K562 (cell line): ENCODE results near the gene ASB18.

ENCODE experiments used
- ETS2 ChIP-seq: IDR thresholded peaks from 2 replicates; pipeline ENCODE4 v1.6.1; 2016; ENCODE audit warnings: borderline replicate concordance, missing genetic modification characterization, mild to moderate bottlenecking, moderate library complexity, missing compliant biosample characterization; ENCODE audit not compliant: poor library complexity, severe bottlenecking
- KDM4B ChIP-seq, 2 experiments: fragments of 450-650 bp in 1 of 2; sonication (generic) in 1 of 2; IDR thresholded peaks; 2 replicates each; pipeline ENCODE4 v1.6.1; 2016 to 2017; ENCODE audit warnings: borderline replicate concordance in 2 of 2, antibody characterized with exemption in 1 of 2, low read depth in 1 of 2, mild to moderate bottlenecking in 1 of 2
- MAZ ChIP-seq, 2 experiments: fragments of 450-650 bp in 1 of 2; sonication (generic) in 1 of 2; formaldehyde crosslinking; IDR thresholded peaks in 1 of 2; conservative IDR thresholded peaks in 1 of 2; 2 replicates each; pipeline versions ENCODE4 v1.4.0 to v1.5.0; 2020; ENCODE audit warnings: mild to moderate bottlenecking in 1 of 2, missing genetic modification reagents in 1 of 2
- MEIS2 ChIP-seq: fragments of 450-650 bp; IDR thresholded peaks from 2 replicates; pipeline ENCODE4 v1.6.1; 2014; ENCODE audit warnings: mild to moderate bottlenecking; ENCODE audit not compliant: partially characterized antibody
- POLR2A ChIP-seq: fragments of 450-650 bp; conservative IDR thresholded peaks from 2 replicates; pipeline ENCODE4 v1.6.1; 2016
- RBBP5 ChIP-seq: fragments of 200-600 bp; sonication (generic); IDR thresholded peaks from 2 replicates; pipeline ENCODE4 v1.6.1; 2012; ENCODE audit warnings: borderline replicate concordance, mild to moderate bottlenecking, low read length, control low read depth, inconsistent platforms; ENCODE audit not compliant: insufficient read depth, poor library complexity, severe bottlenecking
- SMAD1 ChIP-seq: fragments of 150-350 bp; IDR thresholded peaks from 2 replicates; pipeline ENCODE4 v1.6.1; 2014; ENCODE audit warnings: low read length, low read depth; ENCODE audit not compliant: partially characterized antibody
- TARDBP ChIP-seq: fragments of 450-650 bp; IDR thresholded peaks from 2 replicates; pipeline ENCODE4 v1.6.1; 2016
- YBX1 ChIP-seq: fragments of 450-650 bp; IDR thresholded peaks from 2 replicates; pipeline ENCODE4 v1.7.1; 2016; ENCODE audit warnings: mild to moderate bottlenecking
- YY1 ChIP-seq, 3 experiments: IDR thresholded peaks; 2 replicates each; pipeline ENCODE4 v1.6.1; 2011; ENCODE audit warnings: low read length in 2 of 3, mild to moderate bottlenecking in 2 of 3, moderate library complexity in 2 of 3, borderline replicate concordance in 1 of 3, control low read depth in 1 of 3, low read depth in 1 of 3; ENCODE audit not compliant: insufficient read depth in 3 of 3, insufficient replicate concordance in 2 of 3, control insufficient read depth in 1 of 3, insufficient read length in 1 of 3; ENCODE audit errors: extremely low read depth in 1 of 3
- TF ChIP-seq, protein P1 (sequence below): fragments of 450-650 bp; formaldehyde crosslinking; IDR thresholded peaks from 2 replicates; pipeline ENCODE4 v1.4.0; 2022; ENCODE audit warnings: missing genetic modification characterization
- TF ChIP-seq, protein P2 (sequence below), 3 experiments: IDR thresholded peaks in 2 of 3; conservative IDR thresholded peaks in 1 of 3; 2 replicates each; pipeline ENCODE4 v1.5.1; 2011 to 2012; ENCODE audit warnings: low read length in 3 of 3, mild to moderate bottlenecking in 3 of 3, control low read depth in 2 of 3, improper control_type of control experiment in 1 of 3, inconsistent platforms in 1 of 3, low read depth in 1 of 3, mixed read lengths in 1 of 3, moderate library complexity in 1 of 3; ENCODE audit not compliant: insufficient read depth in 2 of 3
- TF ChIP-seq, protein P3 (sequence below): fragments of 450-650 bp; IDR thresholded peaks from one replicate; pipeline ENCODE4 v1.6.1; 2018; ENCODE audit warnings: mild to moderate bottlenecking, moderate library complexity; ENCODE audit not compliant: partially characterized antibody
- TF ChIP-seq, protein P4 (sequence below): sonication (generic); formaldehyde crosslinking; IDR thresholded peaks from 2 replicates; pipeline ENCODE4 v1.5.0; 2020; ENCODE audit warnings: missing genetic modification reagents

DNA sequence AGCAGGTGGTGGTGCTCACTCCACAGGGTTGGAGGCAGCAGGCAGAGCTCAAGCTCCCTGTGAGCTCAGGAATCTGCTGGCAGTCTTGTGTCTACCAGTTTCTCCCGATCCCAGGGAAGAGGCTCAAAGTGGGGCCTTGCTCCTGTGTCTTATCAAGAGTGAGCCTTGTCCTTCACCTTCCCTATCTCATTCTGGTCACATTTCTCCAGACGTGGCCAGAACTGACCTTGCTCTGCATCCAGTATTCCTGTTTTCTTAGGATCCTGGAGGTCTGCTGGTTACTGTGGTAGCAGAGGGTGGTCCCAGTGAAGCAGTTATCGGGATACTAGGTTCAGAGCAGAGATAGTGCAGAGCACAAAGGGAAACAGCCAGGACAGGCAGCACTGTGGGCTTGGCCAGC lies 47.1 kb upstream of the ASB18 start:
- no peak for TF ChIP-seq ETS2
- no peak for TF ChIP-seq POLR2A
- TF ChIP-seq MAZ (CRISPR knock-in tag; conservative IDR thresholded peaks at IDR 0.05 in 1 of 2, IDR thresholded peaks at IDR 0.05 in 1 of 2): no peak
- TF ChIP-seq KDM4B (IDR thresholded peaks at IDR 0.05; ENCODE audit: borderline replicate concordance in 2 of 2, low read depth in 1 of 2): no peak
- TF ChIP-seq, protein P1, sequence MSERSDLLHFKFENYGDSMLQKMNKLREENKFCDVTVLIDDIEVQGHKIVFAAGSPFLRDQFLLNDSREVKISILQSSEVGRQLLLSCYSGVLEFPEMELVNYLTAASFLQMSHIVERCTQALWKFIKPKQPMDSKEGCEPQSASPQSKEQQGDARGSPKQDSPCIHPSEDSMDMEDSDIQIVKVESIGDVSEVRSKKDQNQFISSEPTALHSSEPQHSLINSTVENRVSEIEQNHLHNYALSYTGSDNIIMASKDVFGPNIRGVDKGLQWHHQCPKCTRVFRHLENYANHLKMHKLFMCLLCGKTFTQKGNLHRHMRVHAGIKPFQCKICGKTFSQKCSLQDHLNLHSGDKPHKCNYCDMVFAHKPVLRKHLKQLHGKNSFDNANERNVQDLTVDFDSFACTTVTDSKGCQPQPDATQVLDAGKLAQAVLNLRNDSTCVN: no peak
- TF ChIP-seq SMAD1: no peak
- TF ChIP-seq, protein P2, sequence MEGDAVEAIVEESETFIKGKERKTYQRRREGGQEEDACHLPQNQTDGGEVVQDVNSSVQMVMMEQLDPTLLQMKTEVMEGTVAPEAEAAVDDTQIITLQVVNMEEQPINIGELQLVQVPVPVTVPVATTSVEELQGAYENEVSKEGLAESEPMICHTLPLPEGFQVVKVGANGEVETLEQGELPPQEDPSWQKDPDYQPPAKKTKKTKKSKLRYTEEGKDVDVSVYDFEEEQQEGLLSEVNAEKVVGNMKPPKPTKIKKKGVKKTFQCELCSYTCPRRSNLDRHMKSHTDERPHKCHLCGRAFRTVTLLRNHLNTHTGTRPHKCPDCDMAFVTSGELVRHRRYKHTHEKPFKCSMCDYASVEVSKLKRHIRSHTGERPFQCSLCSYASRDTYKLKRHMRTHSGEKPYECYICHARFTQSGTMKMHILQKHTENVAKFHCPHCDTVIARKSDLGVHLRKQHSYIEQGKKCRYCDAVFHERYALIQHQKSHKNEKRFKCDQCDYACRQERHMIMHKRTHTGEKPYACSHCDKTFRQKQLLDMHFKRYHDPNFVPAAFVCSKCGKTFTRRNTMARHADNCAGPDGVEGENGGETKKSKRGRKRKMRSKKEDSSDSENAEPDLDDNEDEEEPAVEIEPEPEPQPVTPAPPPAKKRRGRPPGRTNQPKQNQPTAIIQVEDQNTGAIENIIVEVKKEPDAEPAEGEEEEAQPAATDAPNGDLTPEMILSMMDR (IDR thresholded peaks at IDR 0.05 in 2 of 3, conservative IDR thresholded peaks at IDR 0.05 in 1 of 3; ENCODE audit: insufficient read depth in 2 of 3, low read depth in 1 of 3, low read length in 3 of 3): no peak
- TF ChIP-seq, protein P3, sequence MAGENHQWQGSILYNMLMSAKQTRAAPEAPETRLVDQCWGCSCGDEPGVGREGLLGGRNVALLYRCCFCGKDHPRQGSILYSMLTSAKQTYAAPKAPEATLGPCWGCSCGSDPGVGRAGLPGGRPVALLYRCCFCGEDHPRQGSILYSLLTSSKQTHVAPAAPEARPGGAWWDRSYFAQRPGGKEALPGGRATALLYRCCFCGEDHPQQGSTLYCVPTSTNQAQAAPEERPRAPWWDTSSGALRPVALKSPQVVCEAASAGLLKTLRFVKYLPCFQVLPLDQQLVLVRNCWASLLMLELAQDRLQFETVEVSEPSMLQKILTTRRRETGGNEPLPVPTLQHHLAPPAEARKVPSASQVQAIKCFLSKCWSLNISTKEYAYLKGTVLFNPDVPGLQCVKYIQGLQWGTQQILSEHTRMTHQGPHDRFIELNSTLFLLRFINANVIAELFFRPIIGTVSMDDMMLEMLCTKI: no peak
- no peak for TF ChIP-seq TARDBP
- TF ChIP-seq, protein P4, sequence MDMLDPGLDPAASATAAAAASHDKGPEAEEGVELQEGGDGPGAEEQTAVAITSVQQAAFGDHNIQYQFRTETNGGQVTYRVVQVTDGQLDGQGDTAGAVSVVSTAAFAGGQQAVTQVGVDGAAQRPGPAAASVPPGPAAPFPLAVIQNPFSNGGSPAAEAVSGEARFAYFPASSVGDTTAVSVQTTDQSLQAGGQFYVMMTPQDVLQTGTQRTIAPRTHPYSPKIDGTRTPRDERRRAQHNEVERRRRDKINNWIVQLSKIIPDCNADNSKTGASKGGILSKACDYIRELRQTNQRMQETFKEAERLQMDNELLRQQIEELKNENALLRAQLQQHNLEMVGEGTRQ (CRISPR knock-in tag): no peak
- no peak for TF ChIP-seq RBBP5
- no peak for TF ChIP-seq MEIS2
- TF ChIP-seq YBX1: no peak
- TF ChIP-seq YY1 (IDR thresholded peaks at IDR 0.05; ENCODE audit: borderline replicate concordance in 1 of 3, control insufficient read depth in 1 of 3, extremely low read depth in 1 of 3, insufficient read depth in 3 of 3, insufficient read length in 1 of 3, insufficient replicate concordance in 2 of 3, low read depth in 1 of 3, low read length in 2 of 3): no peak
